Measurements from ENCODE around the gene FBXO11.

DNA sequence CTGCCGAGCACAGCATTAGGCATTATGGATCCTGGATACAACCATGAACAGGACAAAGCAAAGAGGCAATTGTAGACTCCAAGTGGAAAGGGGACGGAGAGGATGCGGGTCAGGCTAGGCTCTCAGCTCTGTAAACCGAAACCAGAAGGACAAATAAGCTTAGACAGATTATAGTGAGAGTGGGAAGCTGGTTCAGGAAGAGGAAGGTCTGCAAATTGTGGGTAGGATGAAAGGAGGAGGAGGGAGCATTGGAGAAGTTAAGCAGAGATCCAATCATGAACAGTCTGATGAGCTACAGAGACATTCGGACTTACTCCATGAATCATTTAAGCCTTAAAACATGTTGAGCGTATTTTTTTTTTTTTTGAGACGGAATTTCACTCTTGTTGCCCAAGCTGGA lies 120.3 kb downstream of the FBXO11 start:
- TF ChIP-seq, protein P1, sequence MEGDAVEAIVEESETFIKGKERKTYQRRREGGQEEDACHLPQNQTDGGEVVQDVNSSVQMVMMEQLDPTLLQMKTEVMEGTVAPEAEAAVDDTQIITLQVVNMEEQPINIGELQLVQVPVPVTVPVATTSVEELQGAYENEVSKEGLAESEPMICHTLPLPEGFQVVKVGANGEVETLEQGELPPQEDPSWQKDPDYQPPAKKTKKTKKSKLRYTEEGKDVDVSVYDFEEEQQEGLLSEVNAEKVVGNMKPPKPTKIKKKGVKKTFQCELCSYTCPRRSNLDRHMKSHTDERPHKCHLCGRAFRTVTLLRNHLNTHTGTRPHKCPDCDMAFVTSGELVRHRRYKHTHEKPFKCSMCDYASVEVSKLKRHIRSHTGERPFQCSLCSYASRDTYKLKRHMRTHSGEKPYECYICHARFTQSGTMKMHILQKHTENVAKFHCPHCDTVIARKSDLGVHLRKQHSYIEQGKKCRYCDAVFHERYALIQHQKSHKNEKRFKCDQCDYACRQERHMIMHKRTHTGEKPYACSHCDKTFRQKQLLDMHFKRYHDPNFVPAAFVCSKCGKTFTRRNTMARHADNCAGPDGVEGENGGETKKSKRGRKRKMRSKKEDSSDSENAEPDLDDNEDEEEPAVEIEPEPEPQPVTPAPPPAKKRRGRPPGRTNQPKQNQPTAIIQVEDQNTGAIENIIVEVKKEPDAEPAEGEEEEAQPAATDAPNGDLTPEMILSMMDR (IDR thresholded peaks at IDR 0.05), result no peak
- no peak for TF ChIP-seq POLR2A (IDR thresholded peaks at IDR 0.05)

All from heart left ventricle (tissue), 13 donors.